Activated CD8-positive, alpha-beta memory T cell treated with anti-CD3 and anti-CD28 coated beads, Interleukin-2, amount 50 U/mL, for 1 hour (primary cell): ENCODE data around the gene DISC1.
"Not testable (repeated sequence)": the region's sequence is repeated elsewhere in the genome, so short reads cannot be mapped to it uniquely, and the experiment has no call there.

Experiments used
- DNase-seq: peaks from one replicate; pipeline ENCODE4 v3.0.0-alpha.2; 2020; ENCODE audit errors: extremely low read depth

The DISC1 gene

DNA sequence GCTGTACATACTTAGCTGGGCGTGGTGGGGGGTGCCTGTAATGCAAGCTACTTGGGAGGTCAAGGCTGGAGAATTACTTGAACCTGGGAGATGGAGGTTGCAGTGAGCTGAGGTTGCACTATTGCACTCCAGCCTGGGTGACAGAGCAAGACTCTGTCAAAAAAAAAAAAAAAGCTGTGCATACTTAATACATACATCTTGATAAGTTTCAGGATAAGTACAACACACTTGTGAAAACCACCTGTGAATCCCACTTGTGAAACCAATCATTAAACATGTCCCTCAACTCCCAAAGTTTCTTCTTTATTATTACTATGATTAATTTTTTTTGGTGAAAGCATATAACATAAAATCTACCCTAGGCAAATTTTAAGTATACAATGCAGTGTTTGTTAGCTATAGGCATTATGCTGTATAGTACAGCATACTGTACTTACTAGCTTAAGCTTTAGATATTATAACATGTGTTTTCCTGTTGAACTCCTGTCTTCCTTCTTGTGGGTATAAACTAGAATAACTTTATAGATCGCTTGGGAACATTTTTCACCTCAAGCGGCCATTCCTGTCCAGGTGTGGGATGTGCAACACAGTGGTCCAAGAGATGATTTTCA is 41.4 kb downstream of the DISC1 start:
- DNase-seq, result no peak

DNA sequence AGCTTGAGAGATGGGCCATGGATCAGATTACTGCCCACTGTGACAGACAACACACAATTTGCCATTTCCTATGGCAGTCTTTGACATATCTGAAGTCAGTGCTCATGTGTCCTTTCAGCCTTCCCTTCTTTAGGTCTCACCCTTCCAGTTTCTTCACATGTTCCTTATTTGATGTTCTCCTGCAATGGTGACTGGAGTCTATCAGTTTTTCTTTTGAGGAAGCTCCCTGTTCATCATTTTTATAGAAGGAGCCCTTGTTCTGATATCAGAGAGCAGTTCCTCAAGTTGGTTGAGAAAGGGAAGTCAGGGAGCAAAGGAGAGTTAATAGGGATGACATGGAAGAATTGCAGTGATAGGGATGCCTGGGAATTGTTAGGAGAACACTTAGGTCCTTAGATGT is 42.2 kb downstream of the DISC1 start:
- no peak for DNase-seq

DNA sequence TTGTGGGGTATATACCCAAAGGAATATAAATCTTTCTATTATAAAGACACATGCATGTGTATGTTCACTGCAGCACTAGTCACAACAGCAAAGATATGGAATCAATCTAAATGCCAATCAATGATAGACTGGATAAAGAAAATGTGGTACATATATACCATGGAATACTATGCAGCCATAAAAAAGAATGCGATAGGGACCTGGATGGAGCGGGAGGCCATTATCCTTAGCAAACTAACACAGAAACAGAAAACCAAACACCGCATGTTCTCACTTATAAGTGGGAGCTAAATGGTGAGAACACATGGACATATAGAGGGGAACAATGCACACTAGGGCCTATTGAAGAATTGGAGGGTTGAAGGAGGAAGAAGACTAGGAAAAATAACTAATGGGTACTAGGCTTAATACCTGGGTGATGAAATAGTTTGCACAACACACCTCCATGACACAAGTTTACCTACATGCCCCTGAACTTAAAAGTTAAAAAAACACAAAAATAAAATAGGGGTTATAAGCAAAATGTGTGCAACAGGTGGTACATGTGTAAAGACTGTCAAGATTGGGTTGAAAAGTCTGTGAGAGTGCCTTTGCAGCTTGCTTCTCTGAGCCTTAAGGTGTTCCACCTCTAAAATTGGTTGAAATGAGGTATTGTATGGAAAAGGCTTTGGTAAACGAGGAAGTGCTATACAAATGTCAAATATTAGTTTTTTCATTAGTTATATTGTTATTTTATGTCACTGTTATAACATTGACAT is 43.5 kb downstream of the DISC1 start:
- not testable (repeated sequence) for DNase-seq

DNA sequence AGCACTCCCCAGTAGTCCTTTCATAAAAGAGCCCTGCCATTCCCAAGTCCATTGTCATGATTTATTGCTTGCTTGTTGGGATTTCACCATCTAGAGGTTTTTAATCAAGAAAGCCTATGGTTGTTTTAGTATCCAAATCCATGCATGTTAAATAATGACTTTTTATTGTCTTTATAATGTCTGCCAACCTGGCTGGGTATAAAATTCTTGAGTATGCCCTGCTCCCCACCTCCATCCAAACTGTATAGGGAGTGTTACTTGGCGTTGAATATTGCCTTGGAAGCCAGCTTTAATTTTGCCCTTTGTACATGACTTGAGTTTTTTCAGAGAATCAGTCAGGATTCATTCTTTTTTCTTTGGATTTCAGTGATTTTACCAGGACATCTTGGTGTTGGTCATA is 44.2 kb downstream of the DISC1 start:
- DNase-seq, result no peak

DNA sequence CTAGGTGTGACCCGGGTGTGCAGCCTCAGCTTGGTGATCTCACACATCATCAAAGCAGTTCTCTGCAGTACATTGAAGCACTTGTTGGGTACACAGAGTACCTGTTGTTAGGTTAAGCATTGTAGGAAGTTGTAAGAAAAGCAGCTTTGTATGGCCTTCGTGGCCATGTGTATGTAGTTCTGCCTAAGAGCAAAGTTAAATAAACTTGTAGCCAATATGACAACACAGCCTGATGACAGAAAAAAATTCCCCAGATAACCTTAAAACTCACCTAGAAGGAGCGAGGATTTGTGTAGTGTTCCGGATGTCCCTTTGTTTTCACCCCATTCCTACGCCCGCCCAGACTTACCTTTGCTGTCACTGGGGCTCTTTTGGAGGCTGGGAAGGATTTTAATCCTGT is 48.0 kb downstream of the DISC1 start:
- no peak for DNase-seq

DNA sequence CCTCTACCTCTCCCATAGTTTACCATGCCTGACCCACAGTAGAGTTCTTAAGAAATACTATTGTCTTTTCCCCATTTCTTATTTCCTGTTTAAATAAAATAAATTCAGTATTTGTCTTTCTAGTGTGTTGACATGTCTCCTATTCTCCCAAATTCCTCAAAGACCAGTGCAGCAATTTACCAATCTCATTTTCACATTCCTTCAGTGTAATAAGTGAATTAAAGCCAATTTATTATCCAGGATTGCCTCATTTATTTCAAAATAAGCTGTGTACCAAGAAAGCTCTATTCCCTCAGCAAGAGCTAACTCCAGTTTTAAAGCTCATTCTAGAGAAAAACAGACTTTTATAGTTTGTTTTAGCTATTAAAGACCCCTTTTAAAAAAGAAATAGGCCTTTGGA is 49.9 kb downstream of the DISC1 start:
- DNase-seq, result no peak

DNA sequence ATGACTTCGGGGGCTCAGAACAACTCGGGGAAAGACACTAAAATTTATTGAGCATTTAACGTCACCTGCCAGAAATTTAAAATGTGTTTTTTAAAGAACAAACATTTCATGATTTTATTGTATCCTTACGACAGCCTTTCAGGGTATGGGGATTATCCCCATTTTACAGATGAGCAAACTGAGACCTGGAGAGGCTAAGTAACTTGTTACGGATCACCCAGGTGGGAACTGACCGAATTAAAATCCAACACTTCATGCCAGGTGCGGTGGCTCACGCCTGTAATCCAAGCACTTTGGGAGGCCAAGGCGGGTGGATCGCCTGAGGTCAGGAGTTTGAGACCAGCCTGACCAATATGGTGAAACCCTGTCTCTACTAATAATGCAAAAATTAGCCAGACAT is 50.9 kb downstream of the DISC1 start:
- DNase-seq, result no peak

DNA sequence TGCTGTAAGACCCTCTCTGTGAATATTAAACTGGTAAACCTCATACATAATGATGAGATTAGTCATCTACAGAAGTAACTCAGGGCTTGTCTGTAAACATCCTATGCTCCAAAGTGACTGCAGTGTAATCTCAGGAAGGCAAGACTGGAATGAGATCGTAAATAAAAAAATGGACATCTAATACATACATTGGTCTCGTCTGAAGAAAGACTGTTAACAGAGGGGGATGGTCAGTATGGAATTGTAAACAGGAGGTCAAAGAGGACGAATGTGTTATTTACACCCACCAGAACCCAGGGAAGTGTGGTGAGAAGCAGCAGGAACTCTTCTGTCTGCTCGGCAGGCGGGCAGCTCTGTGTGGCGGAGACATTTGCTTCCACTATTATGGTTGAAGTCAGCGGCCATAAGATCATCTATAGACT is 51.4 kb downstream of the DISC1 start:
- no peak for DNase-seq

DNA sequence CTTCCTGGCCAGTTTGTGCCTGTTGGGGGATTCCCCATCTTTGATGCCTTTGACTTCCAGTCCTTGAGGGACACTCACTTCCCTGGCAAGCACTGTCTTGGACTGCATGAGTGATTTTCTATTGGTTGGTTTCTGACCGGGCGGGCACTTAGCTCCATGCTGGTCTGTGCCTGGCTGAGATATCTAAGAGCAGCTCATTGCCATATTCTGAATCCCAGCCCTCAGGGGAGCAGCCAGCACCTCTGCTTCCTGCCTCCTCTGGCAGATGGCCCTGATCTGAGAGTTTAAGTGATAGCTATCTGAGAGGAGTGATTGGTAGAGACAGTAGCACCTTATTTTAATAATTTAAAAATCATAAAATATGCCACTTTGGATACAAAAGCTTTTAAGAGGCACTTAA is 52.5 kb downstream of the DISC1 start:
- DNase-seq, result no peak

DNA sequence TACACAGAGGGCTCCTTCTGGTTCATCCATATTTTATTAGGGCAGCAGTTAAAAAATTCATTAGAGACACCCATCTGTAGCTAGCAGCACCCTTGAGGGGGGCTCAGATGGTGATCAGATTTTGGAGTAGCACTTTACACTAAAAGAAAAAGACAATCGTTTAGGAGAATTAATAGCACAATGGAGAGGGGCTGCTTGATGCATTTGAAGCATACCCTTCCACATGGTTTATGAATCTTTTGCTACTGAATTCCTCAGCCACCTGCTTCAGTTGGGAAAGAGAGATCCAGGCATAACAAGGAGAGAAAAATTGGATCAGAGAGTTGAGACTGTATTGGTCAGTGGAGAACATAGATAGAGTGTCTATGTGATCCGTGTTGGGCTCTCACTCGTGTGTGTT is 54.4 kb downstream of the DISC1 start:
- DNase-seq, result no peak

DNA sequence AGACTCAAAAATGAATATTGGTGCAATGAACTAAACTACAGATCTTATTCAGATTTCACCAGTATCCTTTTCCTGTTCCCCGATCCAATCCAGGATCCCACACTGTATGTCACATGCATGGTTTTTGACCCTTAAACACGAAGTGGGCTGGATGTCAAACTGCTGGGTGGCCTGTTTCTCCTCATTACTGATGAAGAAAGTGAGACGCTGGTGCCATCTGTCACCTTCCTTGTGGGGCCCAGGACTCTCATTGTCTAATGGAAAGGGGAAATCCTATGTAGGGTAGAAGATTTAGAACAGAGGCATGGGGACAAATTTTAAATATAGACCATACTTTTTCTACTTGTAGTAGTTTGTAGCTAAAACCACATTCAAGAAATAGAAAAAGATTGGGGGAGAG is 56.2 kb downstream of the DISC1 start:
- DNase-seq, result no peak

DNA sequence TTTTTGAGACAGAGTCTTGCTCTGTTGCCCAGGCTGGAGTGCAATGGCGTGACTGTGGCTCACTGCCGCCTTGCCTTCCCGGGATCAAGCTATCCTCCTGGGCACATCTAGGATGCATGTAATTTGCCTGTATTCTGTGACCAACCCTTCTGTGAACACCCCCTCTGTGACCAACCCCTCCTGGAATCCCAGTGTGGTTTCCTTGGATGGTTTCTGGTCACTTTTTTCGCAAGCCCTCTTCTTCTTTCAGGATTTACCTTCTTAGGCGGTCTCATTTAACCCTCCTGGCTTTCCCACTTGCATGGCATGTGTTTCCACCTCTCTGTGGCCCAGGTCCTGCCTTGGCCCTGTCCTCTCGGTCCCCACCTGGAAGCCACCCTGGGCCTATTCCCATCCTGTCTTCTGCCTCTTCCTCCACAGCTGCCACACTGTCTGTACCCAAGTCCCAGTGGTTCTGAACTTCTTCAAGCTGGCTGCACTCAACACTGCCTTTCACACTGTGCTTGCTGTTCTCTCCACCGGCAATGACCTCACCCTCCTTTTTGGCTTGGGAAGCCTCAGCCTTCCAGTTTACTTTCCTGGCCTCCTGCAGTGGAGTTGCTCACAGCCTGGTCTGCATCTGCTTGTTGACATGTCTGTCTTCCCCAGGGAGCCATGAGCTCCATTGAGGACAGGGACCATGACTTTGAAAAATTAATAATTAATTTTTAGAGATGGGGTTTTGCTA is 57.0 kb downstream of the DISC1 start:
- DNase-seq, result no peak

DNA sequence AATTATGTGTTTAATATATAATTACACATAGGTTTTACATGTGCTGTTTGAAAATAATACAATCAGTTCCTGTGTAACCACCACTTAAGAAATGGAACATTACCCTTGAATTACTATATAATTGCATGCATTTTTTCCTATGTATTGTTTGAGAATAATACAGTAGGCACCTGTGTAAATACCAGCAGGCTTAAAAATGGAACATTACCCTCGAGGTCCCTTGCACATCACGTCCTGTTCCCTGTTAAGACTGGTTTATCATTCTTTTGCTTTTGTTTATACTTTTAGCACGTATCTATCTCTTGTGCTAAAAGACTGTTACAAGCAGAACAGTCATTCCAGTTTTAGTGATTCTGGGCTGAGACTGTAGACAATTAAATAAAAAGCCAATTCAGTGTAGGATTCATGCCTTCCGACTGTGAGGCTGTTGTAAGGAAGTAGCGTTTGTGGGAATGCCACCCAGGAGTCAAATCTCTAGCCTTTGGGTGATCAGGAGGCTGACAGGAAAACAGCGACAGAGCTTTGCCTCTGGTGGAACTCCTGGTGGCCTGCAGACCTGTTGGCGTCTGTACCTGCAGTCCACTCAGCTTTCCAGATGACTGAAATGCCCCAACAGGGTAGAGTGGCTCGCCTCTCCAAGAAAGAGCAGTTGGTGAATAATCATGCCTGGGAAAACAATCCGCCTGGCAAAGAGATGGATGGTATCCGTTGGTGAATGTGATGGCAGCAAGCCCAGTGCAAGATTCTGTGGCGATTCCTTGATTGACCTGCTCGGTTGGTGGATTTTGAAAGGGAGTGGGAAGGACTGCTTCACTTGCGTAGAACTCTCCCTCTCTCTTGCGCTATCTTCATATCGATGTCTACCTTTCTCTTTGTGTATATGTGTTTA is 58.0 kb downstream of the DISC1 start:
- no peak for DNase-seq

DNA sequence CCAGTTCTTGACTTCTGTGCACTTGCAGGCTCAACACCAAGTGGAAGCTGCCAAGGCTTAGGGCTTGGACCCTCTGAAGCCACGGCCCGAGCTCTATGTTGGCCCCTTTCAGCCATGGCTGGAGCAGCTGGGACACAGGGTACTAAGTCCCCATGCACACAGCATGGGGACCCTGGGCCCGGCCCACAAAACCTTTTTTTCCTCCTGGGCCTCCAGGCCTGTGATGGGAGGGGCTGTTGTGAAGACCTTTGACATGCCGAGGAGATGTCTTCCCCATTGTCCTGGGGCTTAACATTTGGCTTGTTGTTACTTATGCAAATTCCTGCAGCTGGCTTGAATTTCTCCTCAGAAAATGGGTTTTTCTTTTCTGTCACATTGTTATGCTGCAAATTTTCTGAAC is 59.8 kb downstream of the DISC1 start:
- no peak for DNase-seq

DNA sequence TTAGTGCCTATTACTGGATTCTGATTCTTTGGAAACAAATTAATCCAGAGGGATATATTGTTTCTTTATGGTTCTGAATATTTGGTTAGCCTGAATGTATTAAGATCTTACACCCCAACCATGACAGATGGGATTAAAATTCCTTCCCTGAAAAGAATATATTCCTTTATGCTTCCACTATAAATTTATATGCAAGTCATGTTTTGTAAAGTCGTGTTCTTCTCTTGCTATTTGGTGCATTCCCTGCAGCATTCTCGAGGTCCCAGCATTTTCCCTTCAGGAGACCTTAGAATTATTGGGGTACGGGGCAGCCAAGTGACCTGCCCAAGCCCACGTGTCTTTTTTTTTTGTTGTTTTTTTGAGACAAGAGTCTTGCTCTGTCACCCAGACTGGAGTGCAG is 62.4 kb downstream of the DISC1 start:
- no peak for DNase-seq

DNA sequence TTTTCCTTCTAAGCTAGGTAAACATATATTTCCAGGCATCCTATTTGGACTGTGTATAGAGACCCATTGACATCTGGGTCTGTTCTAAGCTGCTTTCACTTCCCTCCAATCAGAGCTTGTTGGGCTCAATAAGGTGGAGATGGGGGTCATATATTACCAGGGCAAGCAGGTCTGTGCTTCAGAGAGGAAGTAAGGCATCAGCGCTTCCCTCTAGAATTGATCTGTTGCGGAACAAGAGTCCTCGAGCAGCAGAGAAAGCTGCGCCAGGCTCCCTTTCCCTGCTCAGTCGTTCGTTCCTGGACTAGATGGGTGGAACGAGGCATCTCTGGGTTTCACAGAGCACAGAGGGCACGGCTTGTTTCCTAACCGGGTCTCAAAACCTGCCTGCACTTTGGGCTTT is 63.5 kb downstream of the DISC1 start:
- no peak for DNase-seq

DNA sequence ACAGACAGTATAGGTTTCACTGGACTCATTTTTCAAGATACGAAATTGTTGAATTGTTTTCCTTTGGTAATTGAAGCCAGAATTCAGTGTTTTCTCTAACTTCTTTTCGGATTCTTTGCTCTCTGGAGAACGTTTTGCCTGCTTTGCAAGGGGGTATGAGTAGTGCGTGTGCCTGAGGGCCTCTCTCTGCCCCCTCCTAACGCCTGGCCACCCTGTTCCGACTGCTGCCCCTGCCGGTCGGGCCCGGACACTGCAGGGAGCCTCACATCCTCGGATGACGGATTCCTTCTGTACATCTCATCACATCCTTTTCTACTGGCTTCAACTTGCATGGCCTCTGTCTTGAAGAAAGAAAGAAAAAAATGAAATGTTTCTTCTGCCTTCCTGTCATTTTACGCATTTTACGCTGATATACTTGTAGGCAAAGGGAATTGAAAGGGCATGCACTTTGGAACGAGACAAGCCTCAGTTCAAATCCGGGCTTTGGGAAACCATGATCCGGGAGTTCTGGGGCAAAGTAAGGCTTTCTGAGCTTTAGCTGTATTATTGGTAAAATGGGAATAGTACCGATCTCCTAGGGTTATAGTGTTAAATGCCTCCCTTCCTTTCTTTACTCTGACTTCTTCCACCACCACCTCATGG is 65.1 kb downstream of the DISC1 start:
- no peak for DNase-seq

DNA sequence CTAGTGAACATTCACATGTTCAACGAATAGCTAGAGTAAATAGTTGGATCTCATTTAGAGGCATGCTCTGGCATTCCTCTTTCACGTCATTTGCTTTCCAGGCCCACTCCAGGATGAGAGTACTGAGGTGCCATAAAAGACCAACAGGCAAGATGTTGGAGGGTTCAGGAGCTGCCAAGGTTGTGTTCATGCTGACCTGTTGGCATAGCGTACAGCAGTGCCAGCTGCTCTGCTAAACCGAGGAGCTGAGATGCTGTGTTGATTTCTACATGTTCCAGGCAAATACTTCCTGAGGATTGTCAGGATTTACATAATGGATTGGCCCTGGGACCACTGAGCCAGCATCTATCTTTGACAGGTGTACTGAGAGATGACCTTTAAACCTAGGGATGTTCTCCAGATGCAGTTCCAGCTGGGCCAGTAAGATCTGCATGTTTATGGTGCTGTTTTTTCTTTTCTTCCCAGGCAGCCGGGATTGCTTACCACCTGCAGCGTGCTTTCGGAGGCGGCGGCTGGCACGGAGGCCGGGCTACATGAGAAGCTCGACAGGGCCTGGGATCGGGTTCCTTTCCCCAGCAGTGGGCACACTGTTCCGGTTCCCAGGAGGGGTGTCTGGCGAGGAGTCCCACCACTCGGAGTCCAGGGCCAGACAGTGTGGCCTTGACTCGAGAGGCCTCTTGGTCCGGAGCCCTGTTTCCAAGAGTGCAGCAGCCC is 66.9 kb downstream of the DISC1 start:
- DNase-seq, result no peak

DNA sequence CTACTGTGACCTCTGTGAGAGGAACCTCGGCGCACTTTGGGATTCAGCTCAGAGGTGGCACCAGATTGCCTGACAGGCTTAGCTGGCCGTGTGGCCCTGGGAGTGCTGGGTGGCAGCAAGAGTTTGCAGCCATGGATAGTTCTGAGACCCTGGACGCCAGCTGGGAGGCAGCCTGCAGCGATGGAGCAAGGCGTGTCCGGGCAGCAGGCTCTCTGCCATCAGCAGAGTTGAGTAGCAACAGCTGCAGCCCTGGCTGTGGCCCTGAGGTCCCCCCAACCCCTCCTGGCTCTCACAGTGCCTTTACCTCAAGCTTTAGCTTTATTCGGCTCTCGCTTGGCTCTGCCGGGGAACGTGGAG is 67.5 kb downstream of the DISC1 start:
- no peak for DNase-seq

DNA sequence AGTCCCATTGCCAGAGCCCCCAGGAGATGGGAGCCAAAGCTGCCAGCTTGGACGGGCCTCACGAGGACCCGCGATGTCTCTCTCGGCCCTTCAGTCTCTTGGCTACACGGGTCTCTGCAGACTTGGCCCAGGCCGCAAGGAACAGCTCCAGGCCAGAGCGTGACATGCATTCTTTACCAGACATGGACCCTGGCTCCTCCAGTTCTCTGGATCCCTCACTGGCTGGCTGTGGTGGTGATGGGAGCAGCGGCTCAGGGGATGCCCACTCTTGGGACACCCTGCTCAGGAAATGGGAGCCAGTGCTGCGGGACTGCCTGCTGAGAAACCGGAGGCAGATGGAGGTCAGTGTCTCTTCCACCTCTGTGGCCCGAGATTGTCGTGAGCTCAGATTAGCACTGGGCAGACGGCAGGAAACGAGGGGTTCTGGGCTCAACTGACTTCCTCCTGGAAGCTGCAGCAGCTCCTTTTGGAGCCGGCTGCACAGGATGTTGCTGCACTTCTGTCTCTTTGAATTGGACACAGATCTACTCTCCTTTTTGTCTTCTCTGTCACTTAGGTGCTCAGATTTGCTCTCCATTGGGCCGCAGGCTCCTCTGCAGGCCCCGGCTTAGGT is 68.0 kb downstream of the DISC1 start:
- DNase-seq, result no peak
